ENCODE results near the gene MEIOSIN. TPM values are rescaled to one million over a fixed set of nuclear protein-coding genes. Genes with fewer than 3 reads are reported as not detected.
A peak's percentile ranks its signal among the peaks of the same experiment; 100 is the strongest.

The MEIOSIN gene
- total and polyA plus RNA-seq, 8 donors, result not detected

DNA sequence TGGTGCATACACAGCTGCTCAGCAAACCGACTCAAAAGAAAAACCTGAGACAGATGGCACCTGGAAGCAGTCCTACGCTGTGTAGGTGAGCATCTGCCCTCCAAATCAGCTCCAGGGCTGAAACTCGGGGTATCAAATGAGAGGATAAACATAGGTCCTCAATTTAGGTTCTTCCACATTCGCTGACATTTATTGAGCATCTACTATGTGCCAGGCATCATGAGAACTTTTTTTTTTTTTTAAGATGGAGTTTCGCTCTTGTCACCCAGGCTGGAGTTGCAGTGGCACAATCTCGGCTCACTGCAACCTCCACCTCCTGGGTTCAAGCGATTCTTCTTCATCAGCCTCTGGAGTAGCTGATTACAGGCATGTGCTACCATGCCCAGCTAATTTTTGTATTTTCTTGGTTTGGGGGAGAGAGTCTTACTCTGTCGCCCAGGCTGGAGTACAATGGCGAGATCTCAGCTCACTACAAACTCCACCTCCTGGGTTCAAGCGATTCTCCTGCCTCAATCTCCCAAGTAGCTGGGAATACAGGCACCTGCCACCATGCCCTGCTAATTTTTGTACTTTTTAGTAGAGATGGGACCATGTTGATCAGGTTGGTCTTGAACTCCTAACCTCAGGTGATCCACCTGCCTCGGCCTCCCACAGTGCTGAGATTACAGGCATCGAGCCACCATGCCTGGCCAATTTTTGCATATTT, 27.4 kb upstream of the MEIOSIN start:
- intact Hi-C loops (cut with DNase I), result no loop called here
- Histone ChIP-seq H3K9me3 (no peaks in the 10 kb centered on the region), H3K4me3 (no peak overlapping the region), H3K27ac (no peak overlapping the region), H3K27me3 (no peaks in the 10 kb centered on the region), H3K4me1 (no peaks in the 10 kb centered on the region), H3K36me3 (no peaks in the 10 kb centered on the region)
- WGBS, 2 donors, result 92 to 96% methylated on average over 12 of the region's 12 CpGs
- no peak for DNase-seq
- TF ChIP-seq, protein P1, sequence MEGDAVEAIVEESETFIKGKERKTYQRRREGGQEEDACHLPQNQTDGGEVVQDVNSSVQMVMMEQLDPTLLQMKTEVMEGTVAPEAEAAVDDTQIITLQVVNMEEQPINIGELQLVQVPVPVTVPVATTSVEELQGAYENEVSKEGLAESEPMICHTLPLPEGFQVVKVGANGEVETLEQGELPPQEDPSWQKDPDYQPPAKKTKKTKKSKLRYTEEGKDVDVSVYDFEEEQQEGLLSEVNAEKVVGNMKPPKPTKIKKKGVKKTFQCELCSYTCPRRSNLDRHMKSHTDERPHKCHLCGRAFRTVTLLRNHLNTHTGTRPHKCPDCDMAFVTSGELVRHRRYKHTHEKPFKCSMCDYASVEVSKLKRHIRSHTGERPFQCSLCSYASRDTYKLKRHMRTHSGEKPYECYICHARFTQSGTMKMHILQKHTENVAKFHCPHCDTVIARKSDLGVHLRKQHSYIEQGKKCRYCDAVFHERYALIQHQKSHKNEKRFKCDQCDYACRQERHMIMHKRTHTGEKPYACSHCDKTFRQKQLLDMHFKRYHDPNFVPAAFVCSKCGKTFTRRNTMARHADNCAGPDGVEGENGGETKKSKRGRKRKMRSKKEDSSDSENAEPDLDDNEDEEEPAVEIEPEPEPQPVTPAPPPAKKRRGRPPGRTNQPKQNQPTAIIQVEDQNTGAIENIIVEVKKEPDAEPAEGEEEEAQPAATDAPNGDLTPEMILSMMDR (IDR thresholded peaks at IDR 0.05), result no peak
- ATAC-seq, result no peak
- no peak for FAIRE-seq

DNA sequence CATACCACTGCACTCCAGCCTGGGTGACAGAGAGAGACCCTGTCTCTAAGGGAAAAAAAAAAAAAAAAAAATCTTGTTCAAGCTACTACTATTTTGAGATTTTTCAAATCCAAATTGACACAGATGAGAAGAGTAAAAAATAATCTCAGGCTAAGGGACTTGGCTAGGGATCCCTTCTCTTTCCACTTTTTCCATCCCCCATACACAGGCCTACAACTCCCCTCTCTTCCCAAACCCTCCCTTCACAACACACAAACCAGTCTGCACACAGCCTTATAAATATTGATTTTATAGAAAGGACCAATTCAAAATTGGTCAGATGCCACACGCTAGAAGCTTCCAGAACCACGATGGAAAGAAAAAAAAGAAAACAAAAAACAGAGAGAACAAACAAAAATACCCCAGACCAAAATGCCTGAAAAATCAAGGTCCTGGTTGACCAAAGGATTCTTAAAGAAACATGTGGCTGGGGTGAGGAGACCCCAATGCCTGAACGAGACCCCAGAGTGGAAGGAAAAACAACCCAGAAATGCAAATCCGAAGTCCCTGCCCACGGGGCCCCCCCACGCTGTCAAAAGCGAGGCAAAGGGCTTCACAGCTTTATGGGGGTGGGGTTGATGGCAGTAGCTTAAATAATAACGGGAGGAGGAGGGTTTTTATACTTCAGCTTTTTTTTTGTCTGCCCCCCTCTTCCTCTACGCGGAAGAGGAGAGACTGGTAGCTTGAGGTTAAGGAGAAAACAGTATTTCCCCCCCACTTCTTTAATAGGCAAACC, 22.7 kb upstream of the MEIOSIN start:
- intact Hi-C loops (cut with DNase I), result loop anchor here in 1 of 3 donors (10.0 kb wide), 1 partner anchor 54 kb away; the partner anchor contains the start of gene SIX5
- H3K4me1 ChIP-seq, result no peaks in the 10 kb centered on the region
- ATAC-seq, result no peak
- no peak overlapping the region for H3K27ac ChIP-seq
- H3K9me3 ChIP-seq, result no peaks in the 10 kb centered on the region
- H3K4me3 ChIP-seq, result no peak overlapping the region
- no peak for DNase-seq
- 65 to 75% methylated on average over 9 to 10 of the region's 10 CpGs for WGBS, 2 donors
- no peak for FAIRE-seq
- H3K36me3 ChIP-seq, result no peaks in the 10 kb centered on the region
- no peaks in the 10 kb centered on the region for H3K27me3 ChIP-seq
- TF ChIP-seq, protein P1 (IDR thresholded peaks at IDR 0.05), result no peak

DNA sequence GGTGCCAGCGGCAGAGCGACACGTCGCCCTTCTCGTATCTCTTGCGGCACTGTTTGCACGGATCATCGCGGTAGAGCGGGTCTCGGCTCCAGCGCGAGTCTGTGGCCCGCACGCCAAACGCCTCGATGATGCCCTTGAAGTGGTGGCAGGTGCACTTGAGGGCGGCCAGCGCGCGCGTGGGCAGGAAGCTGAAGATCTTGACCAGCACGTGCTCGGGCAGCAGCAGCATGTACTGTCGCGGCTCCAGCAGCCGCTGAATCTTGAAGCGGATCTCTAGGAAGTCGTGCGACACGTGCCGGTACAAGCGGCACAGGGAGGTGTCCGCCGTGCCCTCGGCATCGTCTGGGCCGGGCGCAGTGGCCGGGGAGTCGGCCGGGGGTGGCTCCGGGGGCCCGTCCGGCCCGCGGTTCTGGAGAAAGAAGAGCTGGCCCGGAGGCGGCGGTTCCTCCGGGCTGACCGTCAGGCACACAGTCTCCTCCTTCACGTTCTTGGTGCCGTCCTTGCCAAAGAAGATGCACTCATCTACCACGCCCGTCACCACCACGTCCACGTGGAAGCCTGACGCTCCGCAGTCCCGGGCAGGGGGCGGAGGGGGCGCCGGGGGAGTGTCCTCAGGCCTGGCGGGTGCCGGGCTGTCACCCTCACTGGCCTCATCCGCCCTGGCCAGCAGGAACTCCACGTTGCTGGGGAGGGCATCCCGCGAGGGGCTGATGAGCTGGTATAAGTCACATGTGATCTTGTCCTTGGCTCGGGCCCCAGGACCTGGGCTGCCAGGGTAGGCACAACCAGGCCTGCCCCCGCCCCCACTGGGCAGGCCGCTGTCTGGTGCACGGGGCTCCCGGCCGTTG, 21.2 kb upstream of the MEIOSIN start:
- no peak overlapping the region for H3K27ac ChIP-seq
- no peaks in the 10 kb centered on the region for H3K27me3 ChIP-seq
- no peaks in the 10 kb centered on the region for H3K36me3 ChIP-seq
- H3K9me3 ChIP-seq, result no peaks in the 10 kb centered on the region
- FAIRE-seq, result no peak
- DNase-seq, result peak in 2 of 6 donors; percentile 44 to 72
- TF ChIP-seq, protein P1 (IDR thresholded peaks at IDR 0.05), result no peak
- intact Hi-C loops (cut with DNase I), result loop anchor here in 1 of 3 donors (10.0 kb wide), 1 partner anchor 53 kb away; the partner anchor contains the start of gene SIX5
- no peak for ATAC-seq
- H3K4me3 ChIP-seq, result no peak overlapping the region
- peaks cover 0 to 4% (median 4%) of the 10 kb centered on the region in 3 donors for H3K4me1 ChIP-seq
- 92% methylated on average over 76 of the region's 76 CpGs for WGBS, 2 donors

DNA sequence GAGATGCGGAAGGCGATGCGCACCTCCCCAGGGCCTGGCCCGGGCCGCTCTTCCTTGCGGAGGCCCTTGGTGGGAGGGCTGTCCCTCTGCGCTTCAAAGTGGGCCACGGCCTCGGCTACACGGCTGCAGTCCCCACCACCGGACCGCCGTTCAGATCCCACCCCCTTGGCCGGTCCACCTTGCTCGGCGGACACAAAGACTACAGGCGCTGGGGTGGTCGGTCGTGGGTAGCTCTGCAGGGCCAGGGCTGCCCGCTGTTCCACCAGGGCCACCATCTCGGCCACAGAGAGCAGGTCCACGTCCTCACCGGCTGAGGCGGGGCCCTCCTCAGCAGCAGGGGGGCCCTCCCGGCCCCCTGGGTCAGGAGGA, 20.6 kb upstream of the MEIOSIN start:
- no peak for FAIRE-seq
- intact Hi-C loops (cut with DNase I), result loop anchor here in 1 of 3 donors (10.0 kb wide), 1 partner anchor 52 kb away; the partner anchor contains the start of gene SIX5
- no peak for ATAC-seq
- no peaks in the 10 kb centered on the region for H3K9me3 ChIP-seq
- no peaks in the 10 kb centered on the region for H3K36me3 ChIP-seq
- no peak overlapping the region for H3K27ac ChIP-seq
- TF ChIP-seq, protein P1 (IDR thresholded peaks at IDR 0.05), result no peak
- WGBS, 2 donors, result 93 to 94% methylated on average over 23 to 25 of the region's 25 CpGs
- DNase-seq, result no peak
- H3K4me1 ChIP-seq, result peaks cover 0 to 4% (median 4%) of the 10 kb centered on the region in 3 donors
- H3K4me3 ChIP-seq, result no peak overlapping the region
- no peaks in the 10 kb centered on the region for H3K27me3 ChIP-seq
